ENCODE results near the gene SUN2. TPM values are rescaled to one million over a fixed set of nuclear protein-coding genes. Genes with fewer than 3 reads are reported as not detected.
A peak's percentile ranks its signal among the peaks of the same experiment; 100 is the strongest.

Gene SUN2
- total and polyA plus RNA-seq, 2 of the 13 experiments (the other 11 are each of a cell fraction or from before 2014, with no cell fraction given): 45.6 to 56.6 TPM

DNA sequence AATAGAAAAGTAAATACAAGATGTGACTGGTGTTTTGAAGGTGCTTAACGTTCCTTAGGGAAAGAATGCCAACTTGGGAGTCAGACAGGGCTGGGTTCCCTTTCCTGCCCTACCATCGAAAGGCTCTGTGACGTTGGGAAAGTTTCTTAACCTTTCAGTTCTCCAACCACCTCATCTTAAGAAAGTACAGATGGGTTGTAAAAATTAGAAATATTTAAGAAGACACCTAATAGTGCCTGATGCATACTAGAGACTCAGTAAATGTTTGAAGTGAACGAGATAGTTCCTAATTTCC lies 49.0 kb downstream of the SUN2 start:
- Histone ChIP-seq H3K36me3 (replicated peaks in 1 of 2; ENCODE audit: control insufficient read depth in 1 of 2, insufficient read depth in 2 of 2, low read length in 2 of 2) (peaks cover 6 to 16% of the 10 kb centered on the region in 2 experiments), H3K4me3 (replicated peaks in 1 of 3; ENCODE audit: insufficient read depth in 1 of 3, low read depth in 2 of 3, low read length in 3 of 3) (peak overlapping the region; percentile 82 to 87 (median 83)), H3K4me1 (ENCODE audit: insufficient read depth, low read length) (peaks cover 44% of the 10 kb centered on the region), H3K9me3 (ENCODE audit: low read length) (no peaks in the 10 kb centered on the region), H3K4me2 (ENCODE audit: low read depth, low read length) (peak overlapping the region; percentile 87), H4K20me1 (ENCODE audit: insufficient read depth, low read length) (peaks cover 39% of the 10 kb centered on the region), H2AFZ (ENCODE audit: low read length) (no peak overlapping the region), H3K9ac (ENCODE audit: insufficient read depth, low read depth, low read length) (peak overlapping the region; percentile 90), H3K27ac (ENCODE audit: extremely low read length, insufficient read depth, low read length) (peak overlapping the region; percentile 74), H3K27me3 (ENCODE audit: control insufficient read depth in 1 of 2, insufficient read depth in 2 of 2, low read length in 2 of 2) (no peaks in the 10 kb centered on the region; a peak in 1 of 5 replicates), H3K79me2 (ENCODE audit: insufficient read depth, low read length) (peaks cover 60% of the 10 kb centered on the region)
- in situ Hi-C loops (cut with HindIII; ENCODE audit: extremely low pct_ligation_motif_present, low pct_unique_long_range_greater_than_20kb) (no loop called here), intact Hi-C loops (cut with micrococcal nuclease; ENCODE audit: unreplicated experiment) (no loop called here)
- ChIA-PET CTCF (ENCODE audit: low intra/inter-chr PET ratio, low total read pairs) (no interaction called here), POLR2A (interaction anchor here (0.9 to 5.8 kb wide), 7 partner anchors 8 to 525 kb away, joined by 3 to 51 read pairs (median 5); partner anchors contain the start of genes PLA2G6, SUN2 and TOMM22)
- FAIRE-seq: no peak
- DNase-seq (ENCODE audit: low spot score): no peak
- BruUV-seq (replicated peaks): no TSS peak
- no peak for ATAC-seq
- TF ChIP-seq RCOR2 (CRISPR knock-in tag; IDR thresholded peaks at IDR 0.05) (no peak), ZNF7 (CRISPR knock-in tag; IDR thresholded peaks at IDR 0.05) (no peak), PITX1 (CRISPR knock-in tag; IDR thresholded peaks at IDR 0.05) (no peak), NAIF1 (CRISPR knock-in tag; IDR thresholded peaks at IDR 0.05; ENCODE audit: borderline replicate concordance) (no peak), KAT8 (CRISPR knock-in tag; IDR thresholded peaks at IDR 0.05) (no peak), PHF20 (CRISPR knock-in tag; IDR thresholded peaks at IDR 0.05) (no peak)
- TF ChIP-seq, protein P1, sequence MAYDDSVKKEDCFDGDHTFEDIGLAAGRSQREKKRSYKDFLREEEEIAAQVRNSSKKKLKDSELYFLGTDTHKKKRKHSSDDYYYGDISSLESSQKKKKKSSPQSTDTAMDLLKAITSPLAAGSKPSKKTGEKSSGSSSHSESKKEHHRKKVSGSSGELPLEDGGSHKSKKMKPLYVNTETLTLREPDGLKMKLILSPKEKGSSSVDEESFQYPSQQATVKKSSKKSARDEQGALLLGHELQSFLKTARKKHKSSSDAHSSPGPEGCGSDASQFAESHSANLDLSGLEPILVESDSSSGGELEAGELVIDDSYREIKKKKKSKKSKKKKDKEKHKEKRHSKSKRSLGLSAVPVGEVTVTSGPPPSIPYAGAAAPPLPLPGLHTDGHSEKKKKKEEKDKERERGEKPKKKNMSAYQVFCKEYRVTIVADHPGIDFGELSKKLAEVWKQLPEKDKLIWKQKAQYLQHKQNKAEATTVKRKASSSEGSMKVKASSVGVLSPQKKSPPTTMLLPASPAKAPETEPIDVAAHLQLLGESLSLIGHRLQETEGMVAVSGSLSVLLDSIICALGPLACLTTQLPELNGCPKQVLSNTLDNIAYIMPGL (CRISPR knock-in tag; IDR thresholded peaks at IDR 0.05; ENCODE audit: borderline replicate concordance in 1 of 2, low read depth in 1 of 2): 0 out of 4 replicates have a peak, but pooled peaks of 1 of the 2 experiments have one; percentile 8
- TF ChIP-seq, protein P2, sequence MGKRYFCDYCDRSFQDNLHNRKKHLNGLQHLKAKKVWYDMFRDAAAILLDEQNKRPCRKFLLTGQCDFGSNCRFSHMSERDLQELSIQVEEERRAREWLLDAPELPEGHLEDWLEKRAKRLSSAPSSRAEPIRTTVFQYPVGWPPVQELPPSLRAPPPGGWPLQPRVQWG (CRISPR knock-in tag; IDR thresholded peaks at IDR 0.05; ENCODE audit: borderline replicate concordance, low read depth): no peak
- TF ChIP-seq, protein P3, sequence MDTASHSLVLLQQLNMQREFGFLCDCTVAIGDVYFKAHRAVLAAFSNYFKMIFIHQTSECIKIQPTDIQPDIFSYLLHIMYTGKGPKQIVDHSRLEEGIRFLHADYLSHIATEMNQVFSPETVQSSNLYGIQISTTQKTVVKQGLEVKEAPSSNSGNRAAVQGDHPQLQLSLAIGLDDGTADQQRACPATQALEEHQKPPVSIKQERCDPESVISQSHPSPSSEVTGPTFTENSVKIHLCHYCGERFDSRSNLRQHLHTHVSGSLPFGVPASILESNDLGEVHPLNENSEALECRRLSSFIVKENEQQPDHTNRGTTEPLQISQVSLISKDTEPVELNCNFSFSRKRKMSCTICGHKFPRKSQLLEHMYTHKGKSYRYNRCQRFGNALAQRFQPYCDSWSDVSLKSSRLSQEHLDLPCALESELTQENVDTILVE (CRISPR knock-in tag; IDR thresholded peaks at IDR 0.05): 0 out of 2 replicates have a peak, but pooled peaks have one; percentile 10
- WGBS (ENCODE audit: low lambda C conversion rate): 5% methylated on average over 4 of the region's 4 CpGs

All from HepG2 (cell line).